Stromal cell of bone marrow (primary cell): ENCODE measurements around the gene SSTR3.
"Not testable (repeated sequence)": the region's sequence is repeated elsewhere in the genome, so short reads cannot be mapped to it uniquely, and the experiment has no call there.

Source experiments
- DNase-seq: peaks from one replicate; pipeline ENCODE4 v3.0.0-alpha.2; 2012; ENCODE audit warnings: low read depth

Gene SSTR3

DNA sequence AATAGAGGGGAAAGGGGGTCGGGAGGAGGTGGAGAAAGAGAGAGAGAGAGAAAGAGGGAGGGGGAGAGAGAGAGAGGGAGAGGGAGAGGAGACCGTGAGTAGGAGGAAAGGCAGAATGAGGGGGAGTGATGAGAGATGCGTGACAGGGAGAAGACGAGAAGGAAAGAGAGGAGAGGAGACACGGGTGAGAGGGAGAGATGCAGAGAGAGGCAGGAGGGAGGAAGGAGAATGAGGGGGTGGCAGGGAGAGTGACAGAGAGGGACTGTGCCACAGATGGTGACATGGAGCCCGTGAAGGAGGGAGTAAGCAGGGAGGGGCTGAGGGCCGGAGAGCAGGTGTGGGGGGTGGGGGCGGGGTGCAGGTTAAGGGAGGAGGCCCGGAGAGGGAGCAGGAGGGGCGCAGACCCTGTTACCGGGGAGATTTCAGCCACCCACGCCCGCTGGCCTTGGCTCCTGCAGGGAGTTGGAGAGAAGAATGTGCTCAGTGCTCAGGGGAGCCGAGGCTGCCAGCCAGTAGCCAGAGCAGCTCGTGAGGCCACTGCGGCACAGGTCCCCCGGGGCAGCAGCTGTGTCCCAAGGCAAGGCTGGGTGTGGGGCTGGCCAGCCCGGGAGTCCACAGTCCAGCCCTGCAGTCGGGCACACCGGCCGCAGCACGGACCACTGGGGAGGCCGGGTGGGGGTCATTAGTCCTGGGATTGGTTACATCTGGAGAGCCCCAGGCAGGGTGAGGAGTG, at the start of gene SSTR3:
Gene SSTR3 (minus strand): TSS at position 304 of the 733 bp plus-strand sequence. CDS start 4,674 bp downstream, outside the sequence.
- no peak for DNase-seq

DNA sequence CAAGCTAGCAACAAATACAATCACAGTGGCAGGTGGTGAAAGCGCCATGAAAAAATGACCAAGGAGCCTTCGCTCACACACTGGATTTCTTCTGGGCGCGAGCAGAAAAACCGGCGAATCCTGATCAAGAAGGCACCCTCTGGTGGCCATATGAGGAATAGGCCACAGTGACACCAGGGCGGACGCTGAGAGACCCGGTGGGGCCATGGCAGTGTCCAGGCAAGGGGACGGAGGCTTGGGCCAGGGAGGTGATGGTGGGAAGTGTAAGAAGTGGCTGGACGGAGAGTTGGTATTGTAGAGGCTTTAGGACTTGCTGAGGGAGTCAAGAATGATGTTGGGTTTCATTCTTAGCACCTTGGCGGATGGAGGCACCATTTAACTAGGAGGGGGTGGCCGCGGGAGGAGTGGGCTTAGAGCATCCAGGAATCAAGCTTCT, 48.6 kb upstream of the SSTR3 start:
- peak; percentile 33 for DNase-seq

DNA sequence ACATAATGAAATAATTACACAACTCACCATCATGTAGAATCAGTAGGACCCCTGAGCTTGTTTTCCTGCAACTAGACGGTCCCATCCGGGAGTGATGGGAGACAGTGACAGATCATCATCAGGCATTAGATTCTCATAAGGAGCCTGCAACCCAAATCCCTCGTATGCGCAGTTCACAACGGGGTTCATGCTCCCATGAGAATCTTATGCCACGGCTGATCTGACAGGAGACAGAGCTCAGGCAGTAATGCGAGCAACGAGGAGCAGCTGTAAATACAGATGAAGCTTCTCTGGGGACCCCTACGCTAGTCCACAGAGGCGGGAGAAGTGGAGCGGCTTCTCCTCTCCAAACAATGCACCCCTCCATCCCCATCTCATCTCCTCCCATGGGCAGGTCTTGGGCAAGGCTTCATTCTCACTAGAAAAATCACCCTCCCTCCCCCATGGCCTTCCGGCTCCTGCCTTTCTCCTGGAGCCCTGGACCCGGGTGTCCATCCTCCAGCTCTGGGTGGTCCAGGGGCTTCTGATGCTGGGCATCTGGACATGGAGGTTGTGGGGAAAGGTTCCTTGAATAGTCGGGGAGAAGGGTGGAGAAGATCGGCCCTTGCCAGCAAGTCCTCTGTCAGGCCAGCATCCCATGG, 48.0 kb upstream of the SSTR3 start:
- no peak for DNase-seq

DNA sequence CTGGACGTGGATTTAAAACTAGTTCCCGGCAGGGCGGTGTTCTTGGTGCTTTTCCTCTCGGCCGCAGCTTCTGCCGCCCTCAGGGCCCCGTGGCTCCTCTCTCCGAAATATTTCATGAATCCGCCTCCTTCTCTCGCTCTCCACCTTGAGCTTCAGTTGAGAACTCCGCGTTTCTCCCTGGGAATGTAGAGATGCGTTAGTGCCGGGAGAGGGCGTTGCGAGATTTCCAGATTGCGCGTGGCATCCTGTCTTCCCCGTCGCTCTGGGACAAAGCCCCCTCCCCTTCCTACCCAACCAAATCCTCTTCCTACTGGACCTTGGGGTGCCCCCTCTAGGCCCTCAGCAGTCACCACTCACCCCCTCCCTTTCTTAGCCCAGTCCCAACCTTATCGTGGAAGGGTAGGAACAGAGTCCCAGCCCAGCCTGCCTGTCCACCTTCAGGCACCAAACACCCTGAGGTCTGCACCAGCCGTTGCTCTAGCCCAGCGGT, 47.3 kb upstream of the SSTR3 start:
- no peak for DNase-seq

DNA sequence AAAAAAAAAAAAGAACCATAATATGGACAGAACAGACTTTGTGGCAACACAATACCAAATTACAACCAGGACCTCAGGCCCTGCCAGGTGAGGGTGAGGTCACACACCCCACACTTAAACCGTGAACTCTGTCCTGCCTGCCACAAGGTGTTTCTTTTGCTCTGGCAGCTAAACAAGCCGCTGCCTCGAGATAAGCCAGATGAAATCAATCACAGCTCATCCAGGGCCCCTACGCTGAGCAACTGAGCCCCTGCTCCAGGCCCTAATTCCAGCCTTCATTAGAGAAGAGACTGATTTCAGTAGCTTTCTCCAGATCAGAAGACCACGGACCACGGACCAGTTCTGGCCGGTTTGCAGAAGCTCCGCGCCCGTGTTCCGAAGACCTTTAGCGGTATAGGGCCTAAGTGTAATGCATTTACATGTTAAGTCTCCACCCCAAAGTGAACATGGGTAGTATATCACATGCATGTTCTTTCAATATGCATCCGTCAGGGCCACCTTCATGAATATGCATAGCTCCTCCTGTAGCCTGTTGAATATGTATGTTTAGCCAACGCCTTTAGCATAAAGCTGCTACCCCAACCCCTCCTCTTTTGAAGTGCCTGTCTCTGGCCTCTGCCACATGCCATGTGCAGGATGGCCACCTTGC, 46.6 kb upstream of the SSTR3 start:
- DNase-seq, result no peak

DNA sequence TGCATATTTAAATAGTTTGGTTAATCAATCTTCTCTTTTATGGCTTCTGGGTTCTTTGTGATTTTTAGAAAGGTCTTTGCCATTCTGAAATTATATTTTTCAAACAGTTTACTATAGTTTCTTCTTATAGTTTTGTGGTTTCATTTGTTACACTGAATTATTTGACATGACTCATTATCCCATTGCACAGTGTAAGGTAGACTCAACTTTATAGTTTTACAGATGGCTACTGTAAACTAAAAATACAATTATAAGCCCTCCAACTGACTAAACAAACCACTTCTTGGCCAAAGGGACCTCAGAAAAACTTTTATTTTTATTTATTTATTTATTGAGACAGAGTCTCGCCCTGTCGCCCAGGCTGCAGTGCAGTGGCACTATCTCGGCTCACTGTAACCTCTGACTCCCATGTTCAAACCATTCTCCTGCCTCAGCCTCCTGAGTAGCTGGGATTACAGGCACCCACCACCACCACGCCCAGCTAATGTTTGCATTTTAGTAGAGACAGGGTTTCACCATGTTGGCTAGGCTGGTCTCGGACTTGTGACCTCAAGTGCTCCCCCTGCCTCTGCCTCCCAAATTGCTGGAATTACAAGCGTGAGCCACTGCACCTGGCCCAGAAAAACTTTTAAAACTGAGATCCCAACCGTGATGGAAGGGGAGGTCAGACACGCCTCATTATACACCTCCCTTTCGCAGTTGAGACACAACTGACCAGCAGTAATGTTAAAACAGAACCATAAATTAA, 45.9 kb upstream of the SSTR3 start:
- no peak for DNase-seq

DNA sequence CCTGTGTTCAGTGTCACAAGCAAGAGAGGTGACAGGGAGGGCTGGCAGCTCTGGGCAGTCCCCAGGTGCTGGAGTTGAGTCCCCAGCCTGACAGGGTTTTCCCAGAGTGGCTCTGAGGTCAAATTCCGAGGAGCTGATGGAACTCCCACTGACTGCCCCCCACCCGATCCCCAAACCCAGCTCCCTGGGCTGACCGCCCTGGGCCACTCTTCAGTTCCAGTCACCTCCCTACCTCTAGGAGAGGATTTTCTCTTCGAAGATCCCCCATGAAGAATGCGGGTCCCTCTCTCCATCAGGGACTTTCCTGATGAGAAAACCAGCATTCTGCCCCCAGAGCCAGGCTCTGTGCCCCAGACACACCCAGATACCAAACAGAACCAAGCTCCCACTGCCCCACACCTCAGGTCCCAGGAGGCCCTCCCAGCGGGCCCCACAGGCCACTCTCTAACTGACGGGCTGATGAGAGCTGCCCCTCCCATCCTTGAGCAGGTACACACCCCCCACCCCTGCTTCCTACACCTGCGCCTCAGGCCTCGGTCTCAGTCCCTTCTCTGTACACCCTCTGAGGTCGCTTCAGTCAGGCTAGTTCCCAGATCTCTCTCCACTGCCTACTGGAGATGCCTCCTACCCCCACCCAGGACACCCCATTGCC, 43.9 kb upstream of the SSTR3 start:
- no peak for DNase-seq

DNA sequence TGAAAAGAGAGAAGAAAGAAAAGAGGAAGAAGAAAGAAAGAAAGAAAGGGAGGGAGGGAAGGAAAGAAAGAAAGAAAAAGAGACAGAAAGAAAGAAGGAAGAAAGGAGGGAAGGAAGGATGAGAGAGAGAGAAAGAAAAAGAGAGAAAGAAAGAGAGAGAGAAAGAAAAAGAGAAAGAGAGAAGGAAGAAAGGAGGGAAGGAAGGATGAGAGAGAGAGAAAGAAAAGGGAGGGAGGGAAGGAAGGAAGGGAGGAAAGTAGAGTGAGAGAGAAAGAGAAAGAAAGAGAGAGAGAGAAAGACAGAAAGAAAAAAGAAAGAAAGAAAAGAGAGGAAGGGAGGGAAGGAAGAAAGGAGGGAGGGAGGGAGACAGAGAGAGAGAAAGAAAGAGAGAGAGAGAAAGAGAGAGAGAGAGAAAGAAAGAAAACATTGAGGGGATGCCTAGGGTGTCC, 43.3 kb upstream of the SSTR3 start:
- DNase-seq, result no peak

DNA sequence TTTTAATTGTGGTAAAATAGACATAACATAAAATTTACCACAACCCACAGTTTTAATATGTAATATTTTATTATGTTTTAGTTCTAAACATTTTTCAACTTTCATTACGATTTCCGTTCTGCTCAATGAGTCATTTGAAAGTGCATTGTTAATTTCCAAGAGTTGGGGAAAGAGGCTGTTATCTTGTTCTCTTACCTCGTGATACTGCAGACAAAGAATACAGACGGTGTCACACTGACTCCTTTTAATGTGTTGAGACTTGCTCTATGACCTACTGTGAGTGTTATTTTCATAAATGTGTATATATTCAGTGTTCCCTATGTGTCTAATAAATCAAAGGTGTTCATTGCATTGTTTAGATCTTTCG, 42.6 kb upstream of the SSTR3 start:
- no peak for DNase-seq

DNA sequence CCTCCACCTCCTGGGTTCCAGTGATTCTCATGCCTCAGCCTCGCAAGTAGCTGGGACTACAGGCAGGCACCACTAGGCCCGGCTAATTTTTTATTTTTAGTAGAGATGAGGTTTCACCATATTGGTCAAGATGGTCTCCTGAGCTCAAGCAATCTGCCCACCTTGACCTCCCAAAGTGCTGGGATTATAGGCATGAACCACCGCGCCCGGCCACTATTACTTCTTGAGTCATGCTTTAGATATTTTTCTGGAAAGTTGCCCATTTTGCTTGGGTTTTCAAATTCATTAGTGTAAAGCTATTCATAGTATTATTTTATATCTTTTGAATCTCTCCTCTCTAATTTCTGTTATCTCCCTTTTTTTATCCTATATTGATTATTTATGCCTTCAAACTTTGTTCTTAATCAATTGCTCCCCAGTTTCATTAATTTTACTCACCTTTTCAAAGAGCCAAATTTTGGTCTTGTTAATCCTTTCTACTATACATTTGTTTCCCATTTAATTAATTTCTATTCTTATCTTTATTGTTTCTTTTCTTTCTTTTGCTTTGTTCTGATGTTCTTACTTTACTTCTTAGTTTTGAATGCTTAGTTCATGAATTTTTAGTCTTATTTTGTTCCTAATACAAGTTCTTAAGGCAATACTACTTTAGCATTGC, 42.1 kb upstream of the SSTR3 start:
- DNase-seq, result no peak

DNA sequence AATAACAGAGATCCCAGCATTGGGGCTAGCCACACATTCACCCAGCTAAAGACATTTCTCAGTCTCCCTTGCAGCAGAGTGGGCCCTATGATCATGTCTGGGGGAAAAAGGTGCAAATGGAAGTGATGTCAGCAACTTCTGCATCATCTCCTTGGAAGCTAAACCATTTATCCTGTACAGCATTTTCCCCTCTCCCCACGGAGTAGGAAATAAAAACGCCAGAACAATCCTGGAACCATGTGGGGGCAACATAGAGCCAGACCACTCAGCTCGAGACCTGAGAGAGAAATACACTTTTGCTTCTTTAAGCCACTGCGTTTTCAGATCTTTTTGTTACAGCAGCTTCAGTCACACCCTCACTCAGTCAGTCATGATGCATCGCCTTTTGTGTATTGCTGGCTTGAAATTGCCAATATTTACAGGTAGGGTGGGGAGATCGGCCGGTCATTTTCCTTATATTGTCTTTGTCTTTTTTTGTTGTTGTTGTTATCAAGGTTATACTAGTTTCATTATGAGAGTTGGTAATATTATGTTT, 40.9 kb upstream of the SSTR3 start:
- no peak for DNase-seq

DNA sequence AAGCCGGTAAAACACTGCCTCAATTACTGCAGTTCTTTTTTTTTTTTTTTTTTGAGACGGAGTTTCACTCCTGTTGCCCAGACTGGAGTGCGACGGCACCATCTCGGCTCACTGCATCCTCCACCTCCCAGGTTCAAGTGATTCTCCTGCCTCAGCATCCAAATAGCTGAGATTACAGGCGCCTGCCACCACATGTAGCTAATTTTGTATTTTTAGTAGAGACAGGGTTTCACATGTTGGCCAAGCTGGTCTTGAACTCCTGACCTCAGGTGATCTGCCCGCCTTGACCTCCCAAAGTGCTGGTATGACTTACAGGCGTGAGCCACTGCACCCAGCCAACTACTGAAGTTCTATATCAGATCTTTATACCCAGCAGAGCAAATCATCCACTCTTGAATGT, 39.6 kb upstream of the SSTR3 start:
- DNase-seq, result not testable (repeated sequence)

DNA sequence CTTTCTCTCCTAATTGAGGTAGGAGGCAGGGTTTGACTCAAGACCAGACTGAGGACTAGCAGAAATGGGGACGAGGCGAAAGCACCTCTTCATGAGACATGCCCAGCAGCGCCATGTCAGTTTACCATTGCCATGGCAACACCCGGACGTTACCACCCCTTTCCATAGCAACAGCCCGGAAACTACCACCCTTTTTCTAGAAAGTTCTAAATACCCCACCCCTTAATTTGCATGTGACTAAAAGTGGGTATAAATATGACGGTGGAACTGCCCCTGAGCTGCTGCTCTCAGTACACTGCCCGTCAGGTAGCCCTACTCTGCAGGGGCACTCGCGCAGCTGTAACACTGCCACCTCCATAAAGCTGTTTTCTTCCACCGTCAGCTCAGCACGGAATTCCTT, 37.7 kb upstream of the SSTR3 start:
- DNase-seq, result no peak

DNA sequence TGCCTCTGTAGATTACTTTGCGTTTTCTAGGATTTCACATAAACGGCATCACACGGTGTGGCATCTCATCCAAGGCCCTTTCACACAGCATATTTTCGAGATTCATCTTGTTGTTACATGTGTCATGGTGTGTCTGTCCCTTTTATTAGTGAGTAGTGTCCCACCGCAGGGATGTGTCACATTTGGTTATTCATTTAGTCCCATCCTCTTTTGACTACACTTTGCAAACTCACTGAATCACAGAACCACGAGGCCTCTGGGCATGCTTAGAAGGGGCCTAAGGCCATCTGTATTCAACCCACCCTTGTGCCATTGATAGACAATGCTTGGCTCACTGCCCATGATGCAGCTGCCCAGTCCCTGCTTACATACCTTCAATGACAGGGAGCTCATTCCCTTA, 36.0 kb upstream of the SSTR3 start:
- DNase-seq, result no peak

DNA sequence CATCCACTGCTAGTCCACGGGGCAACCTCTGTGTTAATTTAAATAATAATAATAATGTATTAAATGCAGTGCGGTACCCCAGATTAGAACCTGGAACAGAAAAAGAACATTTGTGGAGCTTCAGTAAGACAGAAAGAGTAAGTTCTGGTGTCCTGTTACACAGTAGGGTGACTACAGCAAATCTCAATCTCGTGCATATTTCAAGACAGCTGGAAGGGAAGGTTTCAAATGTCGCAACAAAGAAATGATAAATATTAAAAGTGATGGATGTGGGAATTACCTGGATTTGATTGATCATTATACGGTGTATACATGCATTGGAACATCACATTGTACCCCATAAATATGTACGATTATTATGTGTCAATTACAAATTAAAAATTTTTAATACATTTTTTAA, 33.5 kb upstream of the SSTR3 start:
- no peak for DNase-seq

DNA sequence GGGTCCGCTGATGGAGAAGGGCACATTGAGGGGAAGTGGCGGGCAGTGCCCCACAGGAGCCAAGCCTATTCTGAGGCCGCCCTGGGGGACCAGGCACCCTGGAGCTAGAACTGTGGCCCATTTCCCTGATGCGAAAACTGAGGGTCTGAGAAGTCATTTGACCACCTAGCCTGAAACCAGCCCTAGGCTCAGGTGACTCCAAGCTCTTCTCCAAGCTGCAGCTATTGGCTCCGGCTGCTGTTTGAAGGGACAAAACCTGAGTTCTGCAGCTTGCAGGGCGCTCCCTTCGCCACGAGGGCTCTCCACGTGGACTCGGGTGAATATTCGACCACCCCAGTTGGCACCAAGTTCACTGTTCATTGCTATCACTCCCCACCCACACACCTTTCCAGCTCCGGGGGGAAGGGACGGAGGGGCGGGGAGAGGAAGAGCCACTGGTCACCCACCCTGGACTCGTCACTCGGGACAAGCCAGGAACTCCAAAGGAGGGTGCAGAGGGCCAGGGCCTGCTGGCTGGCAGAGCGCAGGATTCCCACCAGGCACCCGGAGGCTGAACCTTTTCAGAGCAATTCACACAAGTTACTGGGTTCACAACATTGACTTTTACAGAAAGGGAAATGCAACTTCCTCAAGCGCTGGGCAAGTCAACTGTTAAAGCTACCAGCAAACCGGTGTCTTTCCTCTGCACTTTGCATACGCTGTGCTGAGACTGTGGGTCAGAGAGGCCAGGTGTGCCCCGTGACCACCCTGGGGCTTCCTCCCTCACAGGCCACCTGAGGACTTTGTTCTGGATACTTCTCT, 32.8 kb upstream of the SSTR3 start:
- DNase-seq, result no peak

DNA sequence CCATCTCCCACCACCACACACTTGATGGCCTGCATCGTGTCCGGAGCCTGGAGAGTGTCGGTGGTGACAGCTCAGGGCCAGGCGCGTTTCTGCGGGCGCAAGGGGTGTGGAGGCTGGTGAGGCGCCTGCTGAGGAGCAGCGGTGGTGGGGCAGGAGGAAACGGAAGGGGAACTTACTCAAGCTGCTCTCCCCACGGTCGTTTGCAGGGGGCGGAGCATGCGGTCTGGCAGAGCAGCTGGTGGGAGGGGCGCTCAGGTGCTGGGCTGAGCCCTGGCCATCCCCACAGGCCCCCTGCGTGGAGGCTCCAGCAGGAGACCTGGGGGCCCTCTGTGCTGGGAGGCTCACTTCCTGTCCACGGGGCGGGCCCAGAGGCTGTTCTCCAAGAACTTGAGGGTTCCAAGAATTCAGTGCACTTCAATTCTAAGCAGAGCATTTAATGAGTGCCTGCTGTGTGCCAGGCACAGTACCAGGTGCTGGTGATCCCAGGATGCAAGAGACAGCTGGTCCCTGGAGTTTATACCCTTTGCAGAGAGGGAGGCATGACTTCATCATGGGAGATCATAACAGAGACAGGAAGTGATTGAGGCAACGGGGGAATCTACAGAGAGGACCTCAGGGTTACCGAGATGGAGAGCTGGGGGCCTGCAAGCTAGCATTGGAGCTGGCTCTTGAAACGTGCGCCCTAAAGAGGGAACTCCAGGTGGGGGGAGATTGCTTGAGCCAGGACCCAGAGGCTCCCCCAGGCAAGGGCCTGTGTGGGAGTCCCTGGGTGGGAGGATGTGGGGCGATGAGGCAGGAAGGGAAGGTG, 32.0 kb upstream of the SSTR3 start, which contains the start of gene RAC2:
Gene RAC2 (minus strand): TSS at position 156 of the 808 bp plus-strand sequence. CDS start 121 bp downstream, at position 35.
- DNase-seq, result no peak

DNA sequence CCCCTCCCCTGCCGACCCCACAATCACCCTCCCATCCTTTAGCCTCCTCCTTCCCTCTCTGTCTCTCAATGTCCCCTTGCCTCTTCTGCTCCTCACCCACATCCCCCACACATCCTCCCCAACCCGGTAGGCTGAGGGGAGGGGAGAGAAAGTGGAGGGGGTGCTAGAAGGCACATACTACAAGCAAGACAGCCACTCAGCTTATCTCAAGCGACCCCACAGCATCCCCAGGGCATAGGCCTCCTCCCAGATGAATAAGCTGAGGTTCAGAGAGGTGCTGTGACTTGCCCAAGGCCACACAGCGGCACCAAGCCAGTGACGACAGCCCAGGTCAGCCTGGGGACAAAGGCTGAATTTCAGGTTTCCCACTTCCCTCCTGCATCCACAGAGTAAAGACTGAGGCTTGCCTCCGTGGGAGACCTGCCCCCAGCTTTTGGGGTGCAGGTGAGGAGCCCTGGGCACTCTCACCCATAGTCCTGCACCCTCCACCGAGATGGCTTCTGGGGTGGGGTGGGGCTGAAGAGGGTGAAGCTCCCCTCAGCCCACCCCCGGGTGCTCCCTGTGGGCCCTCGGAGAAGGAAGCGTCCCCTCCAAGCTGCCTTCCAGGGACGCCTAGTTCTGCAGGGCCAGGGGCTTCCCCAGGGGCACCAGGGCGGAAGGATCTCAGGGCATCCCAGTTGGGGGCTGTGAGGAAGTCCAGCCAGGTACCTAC, 31.3 kb upstream of the SSTR3 start:
- no peak for DNase-seq
